RWPE1 (cell line): Measurements from ENCODE around the gene SCARF1.

Experiments
- CTCF ChIA-PET: fragments of 350-600 bp; sonication (Branson Sonifier 250); formaldehyde crosslinking; extraction: SDS; loops from one replicate; lab custom pipeline; 2021; lab: Yijun Ruan, JAX
- POLR2A ChIA-PET: fragments of 400-600 bp; formaldehyde crosslinking; extraction: SDS; loops from one replicate; lab custom pipeline; 2020; ENCODE audit warnings: antibody characterized with exemption; ENCODE audit not compliant: low non-redundant PET; lab: Yijun Ruan, JAX
- DNase-seq: peaks from one replicate; pipeline ENCODE4 v3.0.0; 2012; ENCODE audit warnings: low spot score
- H3K27ac ChIP-seq: fragments of 450-650 bp; 2 replicates; pipeline ENCODE4 v1.5.1; 2017
- TF ChIP-seq, protein P1 (sequence below): fragments of 450-650 bp; conservative IDR thresholded peaks from 2 replicates; pipeline ENCODE4 v1.5.1; 2017; ENCODE audit warnings: low read depth, mild to moderate bottlenecking

The SCARF1 gene

DNA sequence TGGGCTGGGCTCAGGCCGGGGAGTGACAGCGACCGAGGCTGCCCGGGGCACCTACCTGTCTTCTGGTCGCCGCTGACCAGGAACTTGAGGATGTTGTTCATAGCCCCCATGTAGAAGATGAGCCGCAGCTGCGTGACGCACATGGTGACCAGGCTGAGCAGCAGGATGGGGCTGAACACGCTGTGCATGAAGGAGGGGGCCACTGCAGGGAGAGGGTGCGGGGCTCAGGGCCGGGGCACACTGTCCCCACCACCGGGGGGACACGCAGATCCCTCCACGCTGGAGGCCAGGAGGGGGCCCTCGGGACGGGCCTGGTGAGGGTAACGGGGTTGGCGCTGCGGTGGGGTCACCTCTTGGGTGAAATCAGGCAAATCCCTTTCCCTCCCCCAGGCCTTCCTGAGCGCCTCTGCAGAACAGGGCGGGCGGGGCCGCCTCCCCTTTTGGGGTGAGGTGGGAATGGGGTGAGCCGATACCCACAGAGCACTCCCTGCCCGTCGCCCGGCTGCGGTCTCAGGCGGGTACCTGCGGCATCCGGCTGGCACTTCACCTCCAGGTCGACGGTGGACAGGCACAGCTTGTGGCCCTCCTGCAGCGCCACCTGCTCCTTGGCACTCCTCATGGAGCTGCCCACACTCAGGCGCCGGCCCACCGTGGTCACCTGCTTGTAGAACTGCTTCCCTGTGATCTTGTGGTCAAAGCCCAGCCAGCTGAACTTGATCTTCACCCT lies 54.6 kb downstream of the SCARF1 start:
- TF ChIP-seq, protein P1, sequence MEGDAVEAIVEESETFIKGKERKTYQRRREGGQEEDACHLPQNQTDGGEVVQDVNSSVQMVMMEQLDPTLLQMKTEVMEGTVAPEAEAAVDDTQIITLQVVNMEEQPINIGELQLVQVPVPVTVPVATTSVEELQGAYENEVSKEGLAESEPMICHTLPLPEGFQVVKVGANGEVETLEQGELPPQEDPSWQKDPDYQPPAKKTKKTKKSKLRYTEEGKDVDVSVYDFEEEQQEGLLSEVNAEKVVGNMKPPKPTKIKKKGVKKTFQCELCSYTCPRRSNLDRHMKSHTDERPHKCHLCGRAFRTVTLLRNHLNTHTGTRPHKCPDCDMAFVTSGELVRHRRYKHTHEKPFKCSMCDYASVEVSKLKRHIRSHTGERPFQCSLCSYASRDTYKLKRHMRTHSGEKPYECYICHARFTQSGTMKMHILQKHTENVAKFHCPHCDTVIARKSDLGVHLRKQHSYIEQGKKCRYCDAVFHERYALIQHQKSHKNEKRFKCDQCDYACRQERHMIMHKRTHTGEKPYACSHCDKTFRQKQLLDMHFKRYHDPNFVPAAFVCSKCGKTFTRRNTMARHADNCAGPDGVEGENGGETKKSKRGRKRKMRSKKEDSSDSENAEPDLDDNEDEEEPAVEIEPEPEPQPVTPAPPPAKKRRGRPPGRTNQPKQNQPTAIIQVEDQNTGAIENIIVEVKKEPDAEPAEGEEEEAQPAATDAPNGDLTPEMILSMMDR = no peak
- POLR2A ChIA-PET = no interaction called here

GRCh38 chr17:1590029-1590746 lies 55.3 kb downstream of the SCARF1 start:
- TF ChIP-seq, protein P1 = no peak
- DNase-seq = peak; percentile 95
- ChIA-PET POLR2A (no interaction called here), CTCF (interaction anchor here (1.0 kb wide), 2 partner anchors 13 to 40 kb away, joined by 6 read pairs; no protein-coding TSS in a partner anchor)
- peak overlapping the region; percentile 91 for H3K27ac ChIP-seq

More for the DNA sequence above, 54.6 kb downstream of the SCARF1 start:
- no peak for DNase-seq
- peak overlapping the region; percentile 91 for H3K27ac ChIP-seq
- CTCF ChIA-PET = interaction anchor here (1.0 kb wide), 1 partner anchor 39 kb away, joined by 6 read pairs; no protein-coding TSS in a partner anchor

DNA sequence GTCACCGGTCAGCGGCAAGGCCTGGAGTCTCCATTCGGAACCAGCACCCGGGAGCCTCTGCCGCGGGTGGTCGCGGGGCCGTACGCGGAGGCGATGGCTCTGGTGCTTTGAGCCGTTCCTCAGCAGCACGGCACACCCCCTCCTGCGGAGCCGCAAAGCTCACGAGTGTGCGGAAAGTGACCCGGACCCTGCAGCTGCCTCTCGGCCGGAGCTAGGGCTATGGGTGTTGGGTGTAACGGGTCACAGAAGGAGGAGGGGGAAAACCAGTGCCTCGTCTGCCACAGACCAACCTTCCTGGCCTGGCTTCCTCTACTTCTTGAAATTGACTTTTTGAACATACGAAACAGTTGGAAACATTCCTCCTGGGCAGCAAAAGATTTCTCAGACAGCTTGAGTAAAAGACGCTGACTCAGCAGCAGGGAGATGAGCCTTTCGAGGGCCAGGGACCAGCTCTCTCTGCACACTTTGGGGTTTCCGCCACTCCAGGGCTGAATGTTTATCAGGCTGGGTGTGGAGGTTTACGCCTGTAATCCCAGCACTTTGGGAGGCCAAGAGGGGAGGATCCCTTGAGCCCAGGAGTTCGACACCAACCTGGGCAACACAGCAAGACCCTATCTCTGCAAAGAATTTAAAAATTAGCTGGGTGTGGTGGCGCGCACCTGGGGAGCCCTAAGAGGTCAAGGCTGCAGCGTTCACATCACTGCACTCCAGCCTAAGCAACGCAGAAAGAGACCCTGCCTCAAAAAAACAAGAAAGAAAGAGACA lies 56.5 kb downstream of the SCARF1 start:
- TF ChIP-seq, protein P1 = no peak
- peak overlapping the region; percentile 91 for H3K27ac ChIP-seq
- ChIA-PET POLR2A (no interaction called here), CTCF (interaction anchor here (0.5 kb wide), 1 partner anchor 385 kb away, joined by 5 read pairs; no protein-coding TSS in a partner anchor)
- no peak for DNase-seq

- no peak for DNase-seq
- POLR2A ChIA-PET = no interaction called here
- no peak overlapping the region; the same call in 1 of the 2 replicates for H3K27ac ChIP-seq
- CTCF ChIA-PET = interaction anchor here (0.9 kb wide), 1 partner anchor 10 kb away, joined by 8 read pairs; no protein-coding TSS in a partner anchor
- TF ChIP-seq, protein P1 = no peak
Measured at GRCh38 chr17:1584167-1584566, 61.4 kb downstream of the SCARF1 start.
